GM12801 (cell line): ENCODE data around the gene IFT22.

Experiments
- CTCF ChIP-seq: IDR thresholded peaks from one replicate; pipeline ENCODE4 v1.5.1; 2011; ENCODE audit warnings: control low read depth; ENCODE audit not compliant: insufficient read length; ENCODE audit errors: extremely low read depth

IFT22 gene

GRCh38 chr7:101321491-101322401, at the start of gene IFT22:
TSS of gene IFT22 (minus strand) at chr7:101321812. CDS start at chr7:101321709, 103 bp downstream.
- no peak for TF ChIP-seq CTCF

GRCh38 chr7:101370836-101371235, 49.2 kb upstream of the IFT22 start:
- TF ChIP-seq CTCF, result no peak

- no peak for TF ChIP-seq CTCF
Observed at GRCh38 chr7:101368422-101369165, 47.0 kb upstream of the IFT22 start.

GRCh38 chr7:101367676-101368075, 46.1 kb upstream of the IFT22 start:
- TF ChIP-seq CTCF, result no peak

- no peak for TF ChIP-seq CTCF
Observed at GRCh38 chr7:101365956-101366355, 44.3 kb upstream of the IFT22 start.

GRCh38 chr7:101363734-101364374, 42.2 kb upstream of the IFT22 start:
- no peak for TF ChIP-seq CTCF

- TF ChIP-seq CTCF, result no peak
Observed at GRCh38 chr7:101363196-101363733, 41.7 kb upstream of the IFT22 start.
